GM21717 (cell line): ENCODE results near the gene AP3D1.
A peak's percentile ranks its signal among the peaks of the same experiment; 100 is the strongest.
"Not testable (repeated sequence)": the region's sequence is repeated elsewhere in the genome, so short reads cannot be mapped to it uniquely, and the experiment has no call there.

Experiments used
- ATAC-seq: cut with Tn5 transposase; IDR thresholded peaks from one replicate; pipeline ENCODE4 v1.9.1; 2021; ENCODE audit warnings: mild to moderate bottlenecking, moderate library complexity; ENCODE audit not compliant: unreplicated experiment

Gene AP3D1

GRCh38 chr19:2151339-2152229, at the start of gene AP3D1:
TSS of gene AP3D1 (minus strand) at chr19:2151566. CDS start at chr19:2151334, 232 bp downstream.
- ATAC-seq: peak; percentile 75

- ATAC-seq: not testable (repeated sequence)
These were observed 49.4 kb upstream of the AP3D1 start for GRCh38 chr19:2200624-2201294.

- ATAC-seq: no peak
These were observed 48.7 kb upstream of the AP3D1 start for GRCh38 chr19:2199861-2200623.

- no peak for ATAC-seq
These were observed 47.8 kb upstream of the AP3D1 start for GRCh38 chr19:2199215-2199614.

GRCh38 chr19:2198317-2198716, 47.0 kb upstream of the AP3D1 start:
- ATAC-seq: no peak

GRCh38 chr19:2197270-2197669, 45.9 kb upstream of the AP3D1 start:
- no peak for ATAC-seq

- no peak for ATAC-seq
These were observed 44.5 kb upstream of the AP3D1 start for GRCh38 chr19:2195914-2196313.

GRCh38 chr19:2195361-2195760, 44.0 kb upstream of the AP3D1 start:
- ATAC-seq: no peak

- ATAC-seq: no peak
These were observed 43.2 kb upstream of the AP3D1 start for GRCh38 chr19:2194513-2195078.

- ATAC-seq: no peak
These were observed 42.4 kb upstream of the AP3D1 start for GRCh38 chr19:2193807-2194206.

GRCh38 chr19:2192862-2193261, 41.5 kb upstream of the AP3D1 start:
- no peak for ATAC-seq

GRCh38 chr19:2191456-2192310, 40.3 kb upstream of the AP3D1 start:
- no peak for ATAC-seq

GRCh38 chr19:2190848-2191455, 39.6 kb upstream of the AP3D1 start:
- no peak for ATAC-seq

- ATAC-seq: no peak
These were observed 38.5 kb upstream of the AP3D1 start for GRCh38 chr19:2189880-2190279.

- ATAC-seq: no peak
These were observed 37.5 kb upstream of the AP3D1 start for GRCh38 chr19:2188708-2189385.

GRCh38 chr19:2187159-2187558, 35.8 kb upstream of the AP3D1 start:
- ATAC-seq: no peak

GRCh38 chr19:2186071-2186846, 34.9 kb upstream of the AP3D1 start:
- ATAC-seq: no peak

GRCh38 chr19:2185734-2186070, 34.3 kb upstream of the AP3D1 start:
- no peak for ATAC-seq
